Measurements from ENCODE around the gene OR4N2.
"Not testable (repeated sequence)": the region's sequence is repeated elsewhere in the genome, so short reads cannot be mapped to it uniquely, and the experiment has no call there.

GRCh38 chr14:19771491-19771890, 32.1 kb upstream of the OR4N2 start:
- TF ChIP-seq CTCF, POLR2A (IDR thresholded peaks at IDR 0.05): not testable (repeated sequence)

Measured in esophagus squamous epithelium (tissue), 4 donors.